Stimulated activated CD4-positive, alpha-beta T cell treated with anti-CD3 and anti-CD28 coated beads, Interleukin-1b, Interleukin-23, amount 100 ng/mL, for 48 hours (primary cell): Measurements from ENCODE around the gene ARID1B.
"Not testable (repeated sequence)": the region's sequence is repeated elsewhere in the genome, so short reads cannot be mapped to it uniquely, and the experiment has no call there.

Experiments
- DNase-seq: peaks from one replicate; pipeline ENCODE4 v3.0.0-alpha.2; 2020

The ARID1B gene

DNA sequence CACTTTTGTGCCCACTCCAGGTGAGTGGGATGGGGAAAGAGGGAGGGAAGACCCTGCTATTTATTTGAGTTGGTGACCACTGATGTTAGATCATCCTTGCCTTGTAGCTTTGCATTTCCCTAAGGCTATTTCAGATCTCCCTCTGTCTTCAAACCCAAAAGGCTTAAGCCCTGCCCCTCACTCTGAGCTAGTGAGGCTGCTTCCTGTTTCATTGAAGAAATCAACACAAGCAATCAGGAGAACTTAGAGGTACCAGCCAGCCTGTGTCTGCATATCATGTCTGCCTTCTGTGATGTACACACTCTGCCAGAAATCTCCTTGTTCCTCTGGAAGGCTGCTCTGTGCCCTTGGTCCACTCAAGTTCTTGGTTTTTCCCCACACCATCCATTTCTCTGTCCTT is 135.3 kb downstream of the ARID1B start:
- DNase-seq, result no peak

DNA sequence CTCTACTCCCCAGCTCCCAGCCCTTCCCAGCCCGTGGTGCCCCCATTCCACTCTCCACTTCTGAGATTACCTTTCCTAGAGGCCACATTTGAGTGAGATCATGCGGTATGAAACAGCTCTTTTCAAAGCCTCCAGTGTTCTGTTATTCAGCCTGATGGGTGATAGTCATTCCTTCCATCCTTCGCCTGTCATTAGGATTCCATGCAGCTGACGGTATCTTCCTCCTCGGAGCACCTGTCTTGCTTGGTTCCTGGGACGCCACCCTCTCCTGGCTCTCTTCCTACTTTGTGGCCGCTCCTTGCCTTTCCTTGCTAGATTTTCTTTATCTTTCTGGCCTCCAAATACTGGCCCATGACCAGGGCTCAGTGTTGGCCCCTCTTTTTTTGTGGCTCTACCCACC is 137.0 kb downstream of the ARID1B start:
- no peak for DNase-seq

- no peak for DNase-seq
Measured at GRCh38 chr6:156916130-156916801, 139.1 kb downstream of the ARID1B start.

DNA sequence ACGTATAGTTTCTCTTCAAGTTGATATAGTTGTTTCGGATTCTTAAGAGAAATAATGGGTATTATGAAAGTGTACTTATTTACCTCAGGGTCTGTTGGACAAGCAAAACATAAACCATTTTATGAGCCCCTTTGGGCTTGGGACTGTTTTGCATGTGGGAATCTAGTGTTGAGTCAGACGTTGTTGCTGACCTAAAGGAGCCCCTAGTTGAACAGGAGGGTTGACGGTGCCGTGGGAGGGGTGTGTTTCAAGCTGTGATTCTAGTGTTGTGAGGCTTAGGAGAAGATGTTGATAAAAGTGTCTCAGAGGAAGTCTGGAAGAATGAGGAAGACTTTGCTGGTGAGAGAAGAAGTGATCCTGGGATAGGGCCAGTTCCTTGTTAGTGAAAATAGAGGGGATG is 140.0 kb downstream of the ARID1B start:
- no peak for DNase-seq

- DNase-seq, result no peak
Measured at GRCh38 chr6:156918647-156919046, 141.5 kb downstream of the ARID1B start.

- DNase-seq, result no peak
Measured at GRCh38 chr6:156919370-156919769, 142.2 kb downstream of the ARID1B start.

GRCh38 chr6:156919814-156920369 is 142.7 kb downstream of the ARID1B start:
- no peak for DNase-seq

DNA sequence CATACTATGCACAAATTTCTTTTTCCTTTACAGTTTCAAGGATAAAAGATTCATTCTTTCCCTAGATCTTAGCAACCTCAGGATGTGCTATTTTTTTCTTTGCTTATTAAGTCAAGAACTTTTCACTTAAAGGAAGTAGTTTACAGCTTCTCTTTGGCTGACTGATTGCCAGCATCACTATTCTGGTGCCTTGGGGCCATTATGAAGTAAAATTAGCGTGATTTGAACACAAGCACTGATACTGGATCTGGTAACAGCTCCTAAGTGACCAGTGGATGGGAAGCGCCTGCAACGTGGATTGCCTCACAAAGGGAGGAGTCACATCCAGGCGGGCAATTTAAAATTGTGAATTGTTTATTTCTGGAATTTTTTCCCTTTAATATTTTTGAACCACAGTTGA is 147.1 kb downstream of the ARID1B start:
- no peak for DNase-seq

DNA sequence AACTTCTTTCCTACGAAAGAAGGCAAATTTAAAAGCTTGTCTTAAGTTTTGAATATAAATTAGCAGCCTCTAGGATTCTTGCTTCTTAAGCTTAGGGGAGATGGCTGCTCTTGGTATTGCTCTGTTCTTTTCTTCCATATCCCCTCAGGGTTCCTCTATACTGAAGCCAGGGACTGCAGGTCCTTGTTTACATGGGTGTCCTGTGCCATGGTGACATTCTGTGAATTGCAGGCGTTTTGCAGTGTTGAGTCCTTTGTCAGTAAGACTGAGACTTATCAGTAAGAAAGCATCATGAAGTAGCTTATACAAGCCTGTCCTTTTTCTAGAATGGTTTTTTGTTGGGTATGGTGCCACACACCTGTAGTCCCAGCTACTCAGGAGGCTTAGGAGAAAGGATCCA is 147.8 kb downstream of the ARID1B start:
- no peak for DNase-seq

DNA sequence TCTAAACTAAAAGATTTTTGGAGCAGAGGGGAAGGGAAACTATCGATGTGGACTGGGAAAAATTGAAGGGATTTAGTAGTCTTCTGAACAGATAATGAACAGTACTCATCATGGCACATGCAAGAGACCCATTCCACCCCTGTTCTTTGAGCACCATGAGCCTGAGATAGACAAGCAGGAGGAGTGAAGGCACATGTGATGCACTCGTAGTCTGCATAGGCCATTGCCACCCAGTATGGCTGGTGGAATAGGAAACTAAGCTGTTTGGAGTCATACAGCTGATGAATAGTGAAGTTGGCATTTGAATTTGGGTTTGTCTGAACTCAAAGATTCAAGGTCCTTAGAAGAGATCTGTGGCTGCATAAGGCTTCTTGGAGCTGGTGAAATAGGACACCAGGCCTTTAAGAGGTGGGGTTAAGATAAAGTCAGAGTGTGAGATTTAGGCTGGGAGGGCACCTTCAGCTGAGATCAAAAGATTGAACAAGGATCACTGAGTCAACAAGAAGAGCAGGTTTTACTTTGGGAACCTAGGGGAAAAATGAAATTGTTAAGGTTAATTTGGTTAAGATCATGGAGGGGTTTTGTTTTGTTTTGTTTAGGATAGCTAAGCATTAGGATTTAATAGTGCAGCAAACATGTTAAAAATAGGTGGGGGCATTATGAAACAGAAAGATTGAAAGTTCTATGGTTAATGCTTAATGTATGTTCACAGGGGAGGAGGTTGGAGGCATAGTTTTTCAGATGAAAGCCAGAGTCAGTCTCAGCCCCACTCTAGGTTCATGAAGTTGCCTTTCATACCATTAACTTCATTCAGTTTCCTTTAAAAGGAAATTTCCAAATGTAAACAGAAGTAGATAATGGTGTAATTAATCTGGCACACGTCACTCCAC is 148.8 kb downstream of the ARID1B start:
- DNase-seq, result no peak

DNA sequence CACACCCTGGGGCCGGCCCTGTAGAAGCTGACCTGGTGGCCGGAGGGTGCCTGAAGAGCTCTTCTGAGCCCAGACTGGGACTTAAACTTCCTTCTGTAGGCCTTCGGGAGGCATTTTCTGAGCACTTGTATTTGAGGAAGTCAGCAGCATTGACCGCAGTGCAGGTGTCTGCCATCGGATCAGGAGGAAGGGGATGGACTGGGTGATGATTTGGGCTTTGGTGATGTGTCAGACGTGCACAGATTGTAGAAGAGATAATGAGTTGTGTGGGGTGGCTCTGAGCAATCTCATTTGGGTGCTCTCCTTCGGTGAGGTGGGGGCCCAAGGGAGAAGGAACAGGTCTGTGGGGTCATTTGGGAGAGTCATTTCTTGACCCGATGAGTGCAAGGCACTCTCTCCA is 150.9 kb downstream of the ARID1B start:
- no peak for DNase-seq

- DNase-seq, result no peak
Measured at GRCh38 chr6:156928972-156929371, 151.8 kb downstream of the ARID1B start.

- DNase-seq, result no peak
Measured at GRCh38 chr6:156931283-156931682, 154.1 kb downstream of the ARID1B start.

DNA sequence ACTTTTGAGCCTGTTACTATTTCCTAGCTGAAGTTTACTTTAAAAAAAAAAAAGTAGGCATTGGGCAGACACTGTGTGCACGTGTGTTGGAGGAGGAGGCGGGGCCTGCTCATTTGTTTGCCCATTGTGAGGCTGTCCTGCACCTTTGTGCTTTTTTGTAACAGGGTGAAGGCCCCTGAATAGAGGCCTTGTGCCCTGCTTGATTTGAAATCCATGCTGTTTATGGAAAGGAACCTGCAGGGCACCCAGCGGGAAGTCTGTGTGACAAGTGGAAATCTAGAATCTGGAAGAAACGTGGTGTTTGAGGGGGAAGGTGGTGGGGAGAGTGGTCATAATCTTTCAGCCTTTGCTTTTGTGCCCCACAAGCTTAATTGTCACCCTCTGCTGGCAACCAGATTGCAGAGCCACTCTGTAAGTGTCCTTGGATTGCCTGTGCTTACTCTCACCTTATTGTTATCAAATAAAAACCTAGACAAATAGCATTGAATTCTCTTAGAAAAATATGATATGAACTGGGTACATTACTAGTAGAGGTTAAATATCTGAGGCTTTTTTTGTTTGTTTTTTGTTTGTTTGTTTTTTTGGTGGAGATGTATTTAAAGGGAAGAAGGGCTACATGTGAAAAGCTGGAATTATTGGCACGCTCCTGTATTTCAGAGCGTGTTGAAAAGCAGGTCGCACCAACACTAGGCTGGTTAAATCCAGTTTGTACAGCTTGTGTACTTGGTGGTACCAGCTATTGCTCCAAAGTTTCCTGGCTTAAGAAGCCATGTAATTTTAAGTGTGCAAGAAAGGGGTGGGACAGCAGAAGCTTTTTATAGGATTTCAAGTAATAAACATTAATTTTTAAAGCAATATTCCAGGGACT is 156.3 kb downstream of the ARID1B start:
- no peak for DNase-seq

- DNase-seq, result no peak
Measured at GRCh38 chr6:156934069-156934460, 156.9 kb downstream of the ARID1B start.

DNA sequence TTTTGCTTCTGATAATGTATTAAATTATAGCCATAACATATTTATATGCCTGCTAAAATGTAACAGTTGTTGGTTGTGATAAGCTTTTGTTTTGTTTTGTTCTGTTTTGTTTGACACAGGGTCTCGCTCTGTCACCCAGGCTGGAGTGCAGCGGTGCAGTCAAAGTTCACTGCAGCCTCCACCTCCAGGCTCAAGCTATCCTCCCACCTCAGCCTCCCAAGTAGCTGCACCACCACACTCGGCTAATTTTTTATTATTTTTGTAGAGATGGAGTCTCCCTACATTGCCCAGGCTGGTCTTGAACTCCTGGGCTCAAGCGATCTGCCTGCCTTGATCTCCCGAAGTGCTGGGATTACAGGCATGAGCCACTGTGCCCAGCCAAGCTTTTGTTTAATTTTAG is 157.8 kb downstream of the ARID1B start:
- DNase-seq, result no peak

DNA sequence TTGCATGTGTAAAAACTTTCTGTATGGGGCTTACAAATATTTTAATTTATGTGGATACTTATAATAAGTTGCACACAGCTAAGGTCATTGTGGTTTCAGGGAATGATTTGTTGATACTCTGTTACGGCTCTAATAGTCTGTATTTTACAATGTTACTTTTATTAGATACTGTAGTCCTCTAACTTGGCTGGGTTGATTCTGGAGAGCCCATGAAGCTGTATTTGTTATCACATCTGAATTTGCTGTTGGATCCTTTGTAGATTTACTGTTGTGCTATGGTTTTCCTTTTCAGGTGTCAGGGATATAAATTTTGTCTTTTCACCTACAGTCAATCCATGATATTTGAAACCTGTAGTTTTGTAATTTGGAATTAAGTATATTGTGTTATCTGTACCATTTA is 161.0 kb downstream of the ARID1B start:
- DNase-seq, result no peak

DNA sequence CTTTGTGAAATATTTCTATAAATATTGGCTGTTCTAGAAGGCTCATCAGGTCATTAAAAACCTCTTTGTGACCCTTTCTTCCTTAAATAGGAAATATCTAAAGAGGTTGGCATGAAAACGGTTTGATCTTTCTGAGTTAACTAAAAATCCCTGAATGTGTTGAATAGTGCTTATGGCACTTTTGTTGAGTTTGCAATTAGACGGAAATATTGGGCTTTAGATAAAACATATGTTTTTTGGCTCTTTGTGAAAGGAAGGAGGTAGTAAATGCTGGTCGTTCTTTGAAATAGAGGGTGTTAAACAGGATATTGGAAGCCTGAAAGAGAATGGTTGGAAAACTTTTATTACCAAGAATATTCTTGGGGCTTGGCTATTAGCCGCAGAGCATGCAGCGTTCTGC is 163.0 kb downstream of the ARID1B start:
- DNase-seq, result no peak

GRCh38 chr6:156942266-156942665 is 165.1 kb downstream of the ARID1B start:
- no peak for DNase-seq

GRCh38 chr6:156943166-156943565 is 166.0 kb downstream of the ARID1B start:
- no peak for DNase-seq

- no peak for DNase-seq
Measured at GRCh38 chr6:156943816-156944215, 166.6 kb downstream of the ARID1B start.

DNA sequence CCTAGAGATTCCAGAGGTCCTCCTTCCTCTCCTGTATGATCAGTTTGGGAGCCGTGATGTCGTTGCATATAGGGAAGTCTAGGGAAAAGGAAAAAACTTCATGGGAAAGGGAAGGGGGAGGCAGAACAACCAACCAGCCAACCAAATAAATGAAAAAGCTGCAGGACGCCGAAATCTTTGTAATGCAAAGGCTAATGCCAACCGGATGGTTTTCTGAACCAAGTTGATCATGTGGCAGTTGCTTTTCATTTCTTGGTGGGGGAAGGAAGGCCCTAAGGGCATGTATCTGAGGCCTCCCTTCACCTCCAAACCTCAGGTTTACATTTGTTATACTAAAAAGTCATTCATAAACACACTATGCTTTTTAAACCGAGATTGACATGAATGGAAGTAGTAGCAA is 167.2 kb downstream of the ARID1B start:
- no peak for DNase-seq

DNA sequence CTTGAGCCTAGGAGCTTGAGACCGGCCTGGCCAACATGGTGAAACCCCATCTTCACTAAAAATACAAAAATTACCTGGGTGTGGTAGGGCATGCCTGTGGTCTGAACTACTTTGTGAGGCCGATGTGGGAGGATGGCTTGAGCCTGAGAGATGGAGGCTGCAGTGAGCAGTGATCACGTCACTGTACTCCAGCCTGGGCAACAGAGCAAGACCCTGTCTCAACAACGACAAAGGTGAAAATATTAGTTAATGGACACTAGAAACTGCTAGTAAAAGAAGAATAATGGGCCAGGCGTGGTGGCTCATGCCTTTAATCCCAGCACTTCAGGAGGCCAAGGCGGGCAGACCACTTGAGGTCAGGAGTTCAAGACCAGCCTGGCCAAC is 168.6 kb downstream of the ARID1B start:
- not testable (repeated sequence) for DNase-seq
